NCI-H1417 (cell line): Measurements from ENCODE around the gene GJA4.
"Not testable (repeated sequence)": the region's sequence is repeated elsewhere in the genome, so short reads cannot be mapped to it uniquely, and the experiment has no call there.

Experiments used
- DNase-seq, 3 experiments: peaks; one replicate each; lab custom pipeline; 2025; lab: John Stamatoyannopoulos, UW

GJA4 gene

DNA sequence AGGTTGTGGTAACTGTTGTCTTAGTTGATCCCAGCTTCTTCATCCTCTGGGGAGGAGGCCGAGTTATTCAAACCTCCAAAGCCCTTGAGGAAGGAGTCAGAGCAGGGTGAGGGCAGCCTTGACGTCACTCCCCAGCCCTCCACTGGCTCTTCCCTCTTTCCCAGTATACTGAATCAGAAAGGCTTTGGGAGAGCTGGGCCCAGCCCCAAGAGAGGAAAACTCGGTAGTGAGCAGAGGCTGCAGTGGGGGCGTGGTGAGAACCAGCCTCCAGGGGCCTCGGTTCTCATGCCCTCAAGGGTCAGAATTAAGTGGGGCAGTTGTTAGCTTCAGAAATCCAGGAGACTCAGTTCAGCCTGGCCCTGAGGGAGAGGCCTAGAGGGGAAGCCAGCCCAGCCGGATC lies 1.8 kb upstream of the GJA4 start:
- DNase-seq, result no peak

DNA sequence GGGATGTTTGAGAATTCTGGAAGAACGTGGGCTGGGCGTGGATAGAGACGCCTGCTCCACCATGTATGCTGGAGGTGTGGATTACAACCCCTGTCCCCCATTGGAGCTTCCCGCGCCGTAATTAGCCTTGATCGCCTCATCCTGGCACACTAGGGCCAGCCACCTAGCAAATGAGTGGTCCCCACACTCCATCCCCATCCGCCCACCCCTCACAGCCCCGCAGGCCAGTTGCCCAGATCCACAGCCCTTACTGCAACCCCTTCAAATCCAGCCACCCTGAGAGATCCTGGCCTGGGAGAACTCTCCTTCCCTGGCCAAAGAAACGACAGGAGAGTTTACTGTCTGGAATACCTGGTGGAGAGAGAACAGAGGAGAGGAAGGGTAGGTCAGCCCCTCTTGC lies 375 bp upstream of the GJA4 start:
- no peak for DNase-seq

DNA sequence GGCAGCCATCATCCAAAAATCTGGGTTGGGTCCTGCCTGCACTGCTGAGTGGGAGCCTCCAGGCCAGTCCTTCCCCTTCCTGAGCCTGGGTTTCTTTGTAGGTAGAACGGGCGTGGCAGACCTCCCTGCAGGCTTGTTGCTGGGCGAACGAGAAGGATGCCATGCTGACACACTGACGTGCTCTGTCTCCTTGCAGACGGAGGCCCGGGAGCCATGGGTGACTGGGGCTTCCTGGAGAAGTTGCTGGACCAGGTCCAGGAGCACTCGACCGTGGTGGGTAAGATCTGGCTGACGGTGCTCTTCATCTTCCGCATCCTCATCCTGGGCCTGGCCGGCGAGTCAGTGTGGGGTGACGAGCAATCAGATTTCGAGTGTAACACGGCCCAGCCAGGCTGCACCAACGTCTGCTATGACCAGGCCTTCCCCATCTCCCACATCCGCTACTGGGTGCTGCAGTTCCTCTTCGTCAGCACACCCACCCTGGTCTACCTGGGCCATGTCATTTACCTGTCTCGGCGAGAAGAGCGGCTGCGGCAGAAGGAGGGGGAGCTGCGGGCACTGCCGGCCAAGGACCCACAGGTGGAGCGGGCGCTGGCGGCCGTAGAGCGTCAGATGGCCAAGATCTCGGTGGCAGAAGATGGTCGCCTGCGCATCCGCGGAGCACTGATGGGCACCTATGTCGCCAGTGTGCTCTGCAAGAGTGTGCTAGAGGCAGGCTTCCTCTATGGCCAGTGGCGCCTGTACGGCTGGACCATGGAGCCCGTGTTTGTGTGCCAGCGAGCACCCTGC lies 1.4 kb downstream of the GJA4 start:
- no peak for DNase-seq

DNA sequence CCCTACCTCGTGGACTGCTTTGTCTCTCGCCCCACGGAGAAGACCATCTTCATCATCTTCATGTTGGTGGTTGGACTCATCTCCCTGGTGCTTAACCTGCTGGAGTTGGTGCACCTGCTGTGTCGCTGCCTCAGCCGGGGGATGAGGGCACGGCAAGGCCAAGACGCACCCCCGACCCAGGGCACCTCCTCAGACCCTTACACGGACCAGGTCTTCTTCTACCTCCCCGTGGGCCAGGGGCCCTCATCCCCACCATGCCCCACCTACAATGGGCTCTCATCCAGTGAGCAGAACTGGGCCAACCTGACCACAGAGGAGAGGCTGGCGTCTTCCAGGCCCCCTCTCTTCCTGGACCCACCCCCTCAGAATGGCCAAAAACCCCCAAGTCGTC lies 2.0 kb downstream of the GJA4 start:
- DNase-seq, result no peak

DNA sequence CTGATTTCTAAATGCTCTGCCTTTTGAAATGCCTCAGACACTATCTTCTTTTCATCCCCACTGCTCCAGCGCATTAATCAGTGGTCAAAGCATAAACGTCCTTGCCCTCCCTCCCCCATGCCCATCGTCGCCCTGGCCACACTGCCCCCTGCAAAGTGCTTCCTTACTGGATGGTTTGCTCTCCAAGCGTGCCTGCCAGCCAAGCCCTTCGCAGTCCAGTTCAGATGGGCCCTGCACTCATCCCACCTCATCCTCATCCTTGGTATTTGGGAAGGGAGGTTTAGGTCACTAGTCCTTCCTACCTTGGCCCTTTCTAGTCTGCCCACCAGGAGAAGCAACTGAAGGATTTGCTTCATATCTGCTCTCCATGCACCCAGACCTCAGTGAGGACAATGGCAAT lies 3.1 kb downstream of the GJA4 start:
- no peak for DNase-seq

DNA sequence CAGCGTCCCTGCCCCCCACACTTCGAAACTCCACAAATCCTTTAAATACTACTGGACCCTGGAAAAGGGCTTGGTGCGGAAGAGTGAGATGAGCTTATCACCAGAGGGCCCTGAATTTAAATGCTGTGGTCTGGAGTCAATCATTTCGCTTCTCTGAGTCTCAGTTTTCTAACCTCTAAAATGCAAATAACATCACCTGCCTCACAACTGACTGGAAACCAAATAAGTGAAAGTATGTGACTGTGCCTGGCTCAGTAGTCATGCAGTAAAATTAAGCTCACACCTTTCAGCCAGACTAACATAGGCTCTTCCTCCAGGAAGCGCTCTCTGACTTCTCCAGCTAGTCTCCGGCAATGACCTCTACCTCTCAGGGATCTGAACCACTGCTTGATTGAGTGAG lies 4.2 kb downstream of the GJA4 start:
- DNase-seq, result no peak

DNA sequence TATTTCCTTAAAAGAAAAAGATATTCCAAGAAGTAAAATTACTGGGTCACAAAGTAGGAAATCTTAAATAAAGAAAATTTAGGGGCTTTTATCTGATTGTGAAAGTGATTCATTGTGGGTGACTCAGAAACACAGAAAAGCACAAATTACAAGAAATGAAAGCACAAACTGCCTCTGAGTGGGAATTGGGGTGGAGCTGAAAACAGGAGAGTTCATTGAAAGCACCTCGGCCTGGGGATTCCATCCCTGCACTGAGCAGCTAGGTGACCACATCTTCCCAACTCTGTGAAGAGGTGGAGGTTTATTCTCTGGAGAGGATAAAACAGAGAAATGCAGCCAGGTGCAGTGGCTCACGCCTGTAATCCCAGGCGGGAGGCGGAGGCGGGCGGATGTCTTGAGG lies 7.4 kb downstream of the GJA4 start:
- DNase-seq, result no peak

DNA sequence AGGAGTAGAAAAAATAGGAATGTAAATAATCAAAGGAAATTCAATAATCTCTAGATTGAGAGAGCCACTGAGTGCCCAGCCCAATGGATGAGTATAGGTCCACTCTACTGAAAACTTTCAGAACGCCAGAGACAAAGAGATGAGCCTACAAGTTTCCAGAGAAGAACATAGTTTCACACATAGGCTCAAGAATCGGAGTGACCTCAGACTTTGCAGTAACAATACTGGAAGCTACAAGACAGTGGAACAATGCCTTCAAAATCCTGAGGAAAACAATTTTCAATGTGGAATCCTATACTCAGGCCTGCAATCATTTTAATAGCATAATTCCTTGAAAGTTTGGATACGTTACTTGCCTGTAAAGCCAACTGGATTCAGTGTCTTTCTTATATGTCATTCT lies 11.0 kb downstream of the GJA4 start:
- DNase-seq, result no peak

DNA sequence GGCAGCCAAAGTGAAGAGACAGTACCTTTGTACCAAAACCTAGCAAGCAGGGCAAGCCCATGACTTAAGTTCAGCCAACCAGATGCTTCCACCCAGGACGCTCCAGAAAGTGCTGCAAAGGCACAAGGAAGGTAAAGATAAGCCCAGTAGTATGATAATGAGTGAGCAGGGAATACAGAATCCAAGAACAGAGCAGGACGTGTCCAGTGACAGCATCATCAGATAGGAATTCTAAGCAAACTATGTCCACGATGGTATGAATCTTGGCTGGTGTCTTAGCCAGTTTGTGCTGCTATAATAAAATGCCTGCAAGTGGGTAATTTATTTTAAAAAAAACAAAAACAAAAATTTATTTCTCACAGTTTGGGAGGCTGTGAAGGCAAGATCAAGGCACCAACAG lies 13.6 kb downstream of the GJA4 start:
- no peak for DNase-seq

DNA sequence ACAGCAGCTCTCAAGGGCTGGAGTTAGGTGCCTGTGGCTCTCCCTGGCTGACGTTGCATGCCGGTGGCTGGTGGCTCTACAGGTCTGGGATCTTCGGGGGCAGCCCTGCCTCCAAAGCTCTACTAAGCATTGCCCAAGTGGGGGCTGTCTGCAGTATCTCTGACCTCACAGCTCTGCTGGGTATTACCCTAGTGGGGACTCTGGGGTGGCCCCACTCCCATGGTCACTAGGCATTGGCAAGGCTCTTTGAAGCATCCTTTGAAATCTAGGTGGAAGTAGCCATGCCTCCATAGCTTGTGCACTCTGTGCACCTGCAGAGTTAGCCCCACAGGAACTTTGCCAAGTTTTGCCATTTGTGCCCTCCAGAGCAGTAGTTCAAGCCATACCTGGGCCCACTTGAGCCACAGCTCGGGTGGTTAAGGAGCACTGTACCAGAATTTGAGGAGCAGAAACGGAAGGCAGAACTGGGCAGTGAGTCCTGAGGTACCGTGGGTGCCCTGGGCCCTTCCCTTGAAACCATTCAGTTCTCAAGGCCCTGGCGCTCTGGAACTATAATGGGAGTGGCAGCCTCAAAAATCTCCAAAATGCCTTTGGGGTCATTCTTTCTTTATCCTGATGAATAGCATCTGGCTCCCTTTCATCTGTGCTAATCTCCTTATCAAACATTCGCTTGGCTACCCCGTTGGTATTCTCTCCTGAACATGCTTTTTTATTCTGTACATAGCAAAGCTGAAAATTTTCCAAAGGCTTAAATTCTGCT lies 15.4 kb downstream of the GJA4 start:
- DNase-seq, result no peak

DNA sequence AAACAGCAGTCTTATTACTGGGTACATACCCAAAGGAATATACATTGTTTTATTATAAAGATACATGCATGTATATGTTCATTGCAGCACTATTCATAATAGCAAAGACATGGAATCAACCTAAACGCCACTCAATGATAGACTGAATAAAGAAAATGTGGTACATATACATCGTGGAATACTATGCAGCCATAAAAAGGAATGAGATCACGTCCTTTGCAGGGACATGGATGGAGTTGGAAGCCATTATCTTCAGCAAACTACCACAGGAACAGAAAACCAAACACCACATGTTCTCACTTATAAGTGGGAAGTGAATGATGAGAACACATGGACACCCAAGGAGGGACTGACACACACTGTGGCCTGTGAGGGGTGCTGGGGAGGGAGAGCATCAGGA lies 18.0 kb downstream of the GJA4 start:
- DNase-seq, result not testable (repeated sequence)

DNA sequence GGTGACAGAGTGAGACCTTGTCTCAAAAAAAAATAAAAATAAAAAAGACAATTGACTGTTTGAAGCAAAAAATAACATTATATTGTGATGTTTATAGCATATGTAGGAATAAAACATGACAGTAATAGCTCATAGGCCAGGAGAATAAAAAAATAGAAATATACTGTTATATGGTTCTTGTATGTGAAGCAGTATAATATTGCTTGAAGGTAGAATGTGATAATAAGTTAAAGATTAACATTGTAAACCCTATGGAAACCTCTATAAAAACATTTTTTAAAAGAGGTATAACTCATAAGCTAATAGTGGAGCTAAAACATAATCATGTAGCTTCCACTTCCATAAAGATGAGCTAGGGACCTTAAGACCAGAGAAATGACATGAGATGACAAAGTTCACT lies 23.5 kb downstream of the GJA4 start:
- DNase-seq, result no peak

DNA sequence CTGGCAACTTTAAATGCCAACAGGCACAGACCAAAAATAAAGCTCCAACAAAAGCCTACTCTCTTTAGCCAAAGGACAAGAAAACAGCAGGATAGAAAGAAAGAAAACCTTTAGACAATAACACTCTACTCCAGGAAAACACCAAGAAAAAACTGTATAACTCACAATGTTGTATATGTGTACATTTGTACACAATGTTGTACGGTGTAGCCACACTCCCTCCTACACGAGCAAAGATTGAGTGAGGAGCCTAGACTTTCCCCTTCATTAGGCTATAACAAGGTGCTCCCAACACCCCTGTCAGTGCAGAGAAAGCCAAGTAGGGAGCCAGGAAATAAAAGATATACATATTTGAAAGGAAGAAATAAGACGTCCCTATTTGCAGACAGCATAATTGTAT lies 24.0 kb downstream of the GJA4 start:
- no peak for DNase-seq

DNA sequence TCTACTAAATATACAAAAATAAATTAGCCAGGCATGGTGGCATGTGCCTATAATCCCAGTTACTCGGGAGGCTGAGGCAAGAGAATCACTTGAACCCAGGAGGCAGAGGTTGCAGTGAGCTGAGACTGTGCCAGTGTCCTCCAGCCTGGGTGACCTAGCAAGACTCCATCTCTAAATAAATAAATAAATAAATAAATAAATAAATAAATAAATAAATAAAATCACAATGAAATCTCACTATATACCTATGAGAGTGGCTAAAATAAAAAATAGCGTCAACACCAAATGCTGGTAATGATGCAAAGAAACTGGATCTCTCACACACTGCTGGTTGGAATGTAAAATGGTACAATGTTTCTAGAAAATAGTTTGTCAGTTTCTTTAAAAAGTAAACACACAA lies 26.1 kb downstream of the GJA4 start:
- not testable (repeated sequence) for DNase-seq

DNA sequence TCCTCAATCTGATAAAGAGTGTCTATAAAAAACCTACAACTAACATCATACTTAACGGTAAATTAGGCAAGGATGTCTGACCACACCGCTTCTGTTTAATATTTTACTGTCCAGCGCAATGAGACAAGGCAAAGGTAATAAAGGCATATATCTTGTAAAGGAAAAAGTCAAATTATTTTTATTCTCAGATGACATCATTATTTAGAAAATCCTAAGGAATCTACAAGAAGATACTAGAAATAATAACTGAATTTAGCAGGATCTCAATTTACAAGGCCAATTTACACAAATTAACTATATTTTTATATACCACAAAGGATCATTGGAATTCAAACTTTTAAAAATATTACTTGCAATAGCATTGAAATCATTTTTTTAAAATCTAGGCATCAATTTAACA lies 29.4 kb downstream of the GJA4 start:
- DNase-seq, result no peak

DNA sequence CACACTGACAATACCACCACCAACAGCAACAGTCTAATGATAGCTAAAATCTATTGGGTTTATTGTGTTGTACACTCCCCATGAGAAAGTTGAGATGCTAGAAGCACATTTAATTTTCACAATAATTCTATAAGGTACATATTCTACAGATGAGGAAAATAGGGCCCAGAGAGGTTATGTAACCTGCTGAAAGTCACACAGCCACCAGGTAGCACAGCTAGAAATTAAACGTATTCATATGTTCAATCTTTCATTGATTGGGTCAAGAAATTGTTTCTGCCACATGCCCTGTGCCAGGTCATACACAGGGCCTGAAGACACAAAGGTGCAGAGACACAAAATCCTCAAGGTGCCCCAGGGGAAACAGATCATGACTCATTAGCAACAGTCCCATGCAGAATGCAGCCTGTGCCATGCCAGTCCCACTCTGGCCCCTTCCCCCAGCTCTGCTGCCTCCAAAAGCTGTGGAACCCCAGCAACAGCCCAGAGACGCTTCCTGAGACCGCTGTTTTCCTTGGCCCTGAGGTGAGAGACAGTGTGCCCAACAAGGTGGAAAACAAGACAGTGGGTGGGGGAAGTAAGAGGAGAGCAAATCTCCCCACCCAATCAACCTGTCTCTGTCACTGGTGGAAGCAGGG lies 32.1 kb downstream of the GJA4 start:
- DNase-seq, result no peak

DNA sequence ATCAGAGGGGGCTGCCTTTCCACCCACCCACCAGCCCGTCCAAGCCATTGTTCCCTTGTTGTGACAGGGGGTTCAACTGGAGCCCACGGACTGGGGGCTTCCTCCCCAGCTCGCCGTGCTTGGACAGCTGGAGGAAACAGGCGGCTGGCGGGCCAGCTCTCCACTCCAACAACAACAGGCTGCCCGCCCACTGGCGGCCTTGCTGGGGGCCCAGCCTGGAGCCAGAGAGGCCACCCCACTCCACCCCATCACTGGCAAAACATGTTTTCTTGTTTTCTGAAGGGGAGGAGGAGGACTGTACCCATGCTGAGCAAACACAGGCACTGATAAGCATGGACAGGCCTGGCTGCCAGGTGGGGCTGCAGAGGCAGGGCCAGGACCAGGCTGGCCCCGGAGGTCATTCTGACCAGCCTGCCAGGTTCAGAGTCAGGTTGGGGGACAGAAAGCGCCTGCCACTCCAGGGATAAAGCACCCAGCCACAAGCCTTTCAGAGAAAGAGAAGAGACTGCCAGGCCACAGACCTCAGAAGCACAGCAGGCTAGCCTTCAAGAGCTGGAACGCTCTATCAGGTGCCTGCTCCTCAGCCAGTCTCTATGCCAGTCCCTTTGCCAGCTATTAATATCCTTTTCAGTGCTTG lies 32.8 kb downstream of the GJA4 start:
- peak in 2 of 3 experiments; percentile 24 to 63 for DNase-seq

DNA sequence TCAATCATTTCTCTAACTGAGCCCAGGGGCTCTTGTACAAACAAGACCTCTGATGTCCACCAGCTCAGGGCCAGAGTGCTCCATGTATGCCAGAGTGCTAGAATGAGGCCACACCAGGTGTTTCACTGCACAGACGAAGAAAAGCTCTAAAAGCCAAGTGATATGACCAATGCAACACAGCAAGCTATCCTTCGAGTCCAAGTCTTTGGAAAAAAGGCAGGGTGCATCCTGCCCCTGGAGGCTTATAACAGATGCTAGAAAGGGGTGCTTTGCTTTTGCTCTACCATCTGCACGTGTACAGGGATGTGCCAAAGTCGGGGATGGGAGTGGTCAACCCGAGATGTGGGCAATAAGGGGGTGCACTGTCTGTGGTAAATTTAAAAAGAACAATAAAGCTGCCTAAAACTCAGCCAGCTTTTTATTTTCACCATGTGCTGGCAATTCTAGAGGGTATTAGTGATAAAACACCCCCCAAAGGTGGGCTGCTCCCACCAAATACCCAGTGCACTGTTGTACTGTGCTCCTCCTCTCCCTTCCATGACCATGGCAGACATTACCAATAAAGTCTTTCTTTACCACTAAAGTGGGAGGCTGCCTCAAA lies 34.6 kb downstream of the GJA4 start:
- no peak for DNase-seq

DNA sequence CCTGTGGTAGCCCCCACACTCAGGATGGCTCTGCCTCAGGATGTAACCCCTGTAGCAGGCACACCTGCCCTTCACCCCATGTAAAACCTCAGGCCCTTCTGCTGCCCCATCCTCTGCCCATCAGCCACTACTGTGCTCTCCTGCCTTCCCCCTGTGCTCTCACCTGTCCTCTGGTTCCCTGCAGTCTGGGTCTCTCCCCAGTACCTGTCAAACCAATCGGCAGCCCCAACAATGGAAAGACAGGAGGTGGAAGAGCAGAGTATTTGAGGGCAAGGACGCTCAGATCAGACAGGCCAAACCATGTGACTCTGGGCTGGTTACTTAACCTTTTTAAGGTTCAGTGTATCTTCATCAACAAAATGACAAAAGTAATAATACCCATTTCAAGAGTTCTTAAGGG lies 35.8 kb downstream of the GJA4 start:
- no peak for DNase-seq

DNA sequence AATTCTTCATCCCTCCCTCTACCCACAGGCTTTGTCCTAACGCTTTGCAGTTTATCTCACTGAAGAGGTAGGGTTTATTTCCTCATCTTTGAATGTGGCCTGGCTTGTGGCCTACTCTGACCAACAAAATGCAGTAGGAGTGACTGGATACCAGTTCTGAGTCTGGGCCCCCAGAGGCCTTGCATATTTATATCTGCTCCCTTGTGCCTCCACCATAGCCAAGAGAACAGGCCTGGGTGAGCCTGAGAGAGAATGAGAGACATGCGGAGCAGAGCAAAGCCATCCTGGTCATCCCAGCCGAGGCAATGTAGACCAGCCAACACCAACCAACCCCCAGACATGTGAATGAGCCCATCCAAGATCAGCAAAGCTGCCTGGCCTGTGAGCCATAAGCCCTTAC lies 36.5 kb downstream of the GJA4 start:
- no peak for DNase-seq

DNA sequence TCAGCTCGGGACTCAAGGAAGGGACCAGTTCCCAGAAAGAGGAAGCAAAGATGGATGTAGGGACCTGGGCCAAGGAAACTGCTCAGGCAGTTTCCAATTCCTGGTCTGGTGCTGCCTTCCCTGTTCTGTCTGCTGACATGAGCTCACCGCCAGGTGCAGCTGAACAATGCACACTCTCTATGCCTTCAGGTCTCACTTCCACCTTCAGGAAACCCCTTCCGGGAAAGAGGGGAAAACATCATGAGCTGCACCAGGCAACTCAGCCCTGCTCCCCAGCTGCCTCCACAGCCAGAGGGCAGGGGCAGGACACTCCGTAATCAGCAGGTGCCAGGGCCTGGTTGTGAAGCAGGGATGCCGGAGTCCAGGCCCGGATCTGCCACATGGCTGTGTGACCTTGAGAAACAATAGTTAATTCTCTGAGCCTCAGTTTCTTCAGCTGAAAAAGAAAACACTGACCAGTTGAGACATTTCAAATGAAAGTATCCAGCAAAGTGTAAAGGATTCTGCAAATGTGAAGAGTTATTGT lies 39.0 kb downstream of the GJA4 start:
- DNase-seq, result peak in 2 of 3 experiments; percentile 27 to 64

DNA sequence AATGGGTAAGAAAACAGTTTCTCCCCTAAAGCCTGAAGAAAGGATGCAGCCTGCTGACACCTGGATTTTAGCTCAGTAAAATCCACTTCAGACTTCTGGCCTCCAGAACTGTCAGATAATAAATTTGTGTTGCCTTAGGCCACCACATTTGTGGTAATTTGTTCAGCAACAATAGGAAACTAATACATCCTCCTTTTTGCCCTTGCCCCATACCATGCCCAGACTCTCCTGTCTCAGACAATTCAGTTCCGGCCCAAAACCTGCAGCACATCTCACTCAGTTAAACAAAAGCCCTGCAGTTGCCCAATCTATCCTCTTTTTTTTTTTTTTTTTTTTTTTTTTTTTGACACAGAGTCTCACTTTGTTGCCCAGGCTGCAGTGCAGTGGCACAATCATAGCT lies 40.9 kb downstream of the GJA4 start:
- no peak for DNase-seq
